OCI-M2 (cell line): ENCODE results near the gene ATP5MC3.
A peak's percentile ranks its signal among the peaks of the same experiment; 100 is the strongest.
"Not testable (repeated sequence)": the region's sequence is repeated elsewhere in the genome, so short reads cannot be mapped to it uniquely, and the experiment has no call there.

Source experiments
- DNase-seq: peaks from one replicate; lab custom pipeline; 2025; ENCODE audit not compliant: unreplicated experiment; lab: John Stamatoyannopoulos, UW

Gene ATP5MC3

GRCh38 chr2:175181104-175181876 lies at the start of gene ATP5MC3:
Gene ATP5MC3 (minus strand): TSS chr2:175181710. CDS start chr2:175181393, 317 bp downstream.
- no peak for DNase-seq

- not testable (repeated sequence) for DNase-seq
These were observed 47.1 kb upstream of the ATP5MC3 start for GRCh38 chr2:175228601-175229000.

- DNase-seq: no peak
These were observed 46.7 kb upstream of the ATP5MC3 start for GRCh38 chr2:175228179-175228578.

- DNase-seq: no peak
These were observed 45.9 kb upstream of the ATP5MC3 start for GRCh38 chr2:175227393-175227792.

GRCh38 chr2:175220075-175220474 lies 38.6 kb upstream of the ATP5MC3 start:
- no peak for DNase-seq

- DNase-seq: no peak
These were observed 37.0 kb upstream of the ATP5MC3 start for GRCh38 chr2:175218551-175218950.

- DNase-seq: no peak
These were observed 26.4 kb upstream of the ATP5MC3 start for GRCh38 chr2:175207741-175208438.

- no peak for DNase-seq
These were observed 25.4 kb upstream of the ATP5MC3 start for GRCh38 chr2:175206866-175207265.

GRCh38 chr2:175205523-175205922 lies 24.0 kb upstream of the ATP5MC3 start:
- no peak for DNase-seq

- DNase-seq: no peak
These were observed 22.3 kb upstream of the ATP5MC3 start for GRCh38 chr2:175203621-175204496.

GRCh38 chr2:175195012-175195411 lies 13.5 kb upstream of the ATP5MC3 start:
- no peak for DNase-seq

GRCh38 chr2:175188761-175189160 lies 7.3 kb upstream of the ATP5MC3 start:
- DNase-seq: no peak

GRCh38 chr2:175187378-175187777 lies 5.9 kb upstream of the ATP5MC3 start:
- DNase-seq: no peak

- DNase-seq: no peak
These were observed 2.2 kb upstream of the ATP5MC3 start for GRCh38 chr2:175183674-175184073.

GRCh38 chr2:175181877-175182308 lies 383 bp upstream of the ATP5MC3 start:
- peak; percentile 33 for DNase-seq

GRCh38 chr2:175180701-175181103 lies 808 bp downstream of the ATP5MC3 start:
- DNase-seq: no peak

- no peak for DNase-seq
These were observed 4.9 kb downstream of the ATP5MC3 start for GRCh38 chr2:175176624-175177023.

- no peak for DNase-seq
These were observed 5.6 kb downstream of the ATP5MC3 start for GRCh38 chr2:175175896-175176295.

- no peak for DNase-seq
These were observed 6.2 kb downstream of the ATP5MC3 start for GRCh38 chr2:175175320-175175719.

- no peak for DNase-seq
These were observed 10.7 kb downstream of the ATP5MC3 start for GRCh38 chr2:175170659-175171304.

GRCh38 chr2:175169191-175169590 lies 12.3 kb downstream of the ATP5MC3 start:
- no peak for DNase-seq
